C4-2B (cell line): ENCODE measurements around the gene PGLYRP3.

Experiments used
- H3K27ac ChIP-seq: fragments of 450-650 bp; 2 replicates; pipeline ENCODE4 v1.5.1; 2017
- ZFX ChIP-seq: fragments of 450-650 bp; IDR thresholded peaks from 2 replicates; pipeline ENCODE4 v1.6.1; 2017
- TF ChIP-seq, protein P1 (sequence below): fragments of 450-650 bp; conservative IDR thresholded peaks from 2 replicates; pipeline ENCODE4 v1.5.1; 2017; ENCODE audit warnings: mild to moderate bottlenecking

Gene PGLYRP3

GRCh38 chr1:153357853-153358690 is 45.3 kb upstream of the PGLYRP3 start, which contains the start of gene S100A9:
S100A9 (plus strand) TSS chr1:153357854; CDS start chr1:153358284, 430 bp downstream.
- TF ChIP-seq, protein P1, sequence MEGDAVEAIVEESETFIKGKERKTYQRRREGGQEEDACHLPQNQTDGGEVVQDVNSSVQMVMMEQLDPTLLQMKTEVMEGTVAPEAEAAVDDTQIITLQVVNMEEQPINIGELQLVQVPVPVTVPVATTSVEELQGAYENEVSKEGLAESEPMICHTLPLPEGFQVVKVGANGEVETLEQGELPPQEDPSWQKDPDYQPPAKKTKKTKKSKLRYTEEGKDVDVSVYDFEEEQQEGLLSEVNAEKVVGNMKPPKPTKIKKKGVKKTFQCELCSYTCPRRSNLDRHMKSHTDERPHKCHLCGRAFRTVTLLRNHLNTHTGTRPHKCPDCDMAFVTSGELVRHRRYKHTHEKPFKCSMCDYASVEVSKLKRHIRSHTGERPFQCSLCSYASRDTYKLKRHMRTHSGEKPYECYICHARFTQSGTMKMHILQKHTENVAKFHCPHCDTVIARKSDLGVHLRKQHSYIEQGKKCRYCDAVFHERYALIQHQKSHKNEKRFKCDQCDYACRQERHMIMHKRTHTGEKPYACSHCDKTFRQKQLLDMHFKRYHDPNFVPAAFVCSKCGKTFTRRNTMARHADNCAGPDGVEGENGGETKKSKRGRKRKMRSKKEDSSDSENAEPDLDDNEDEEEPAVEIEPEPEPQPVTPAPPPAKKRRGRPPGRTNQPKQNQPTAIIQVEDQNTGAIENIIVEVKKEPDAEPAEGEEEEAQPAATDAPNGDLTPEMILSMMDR, result no peak
- no peak for TF ChIP-seq ZFX
- no peak within 1 kb of the TSS; the same call in 1 of the 2 replicates for H3K27ac ChIP-seq

DNA sequence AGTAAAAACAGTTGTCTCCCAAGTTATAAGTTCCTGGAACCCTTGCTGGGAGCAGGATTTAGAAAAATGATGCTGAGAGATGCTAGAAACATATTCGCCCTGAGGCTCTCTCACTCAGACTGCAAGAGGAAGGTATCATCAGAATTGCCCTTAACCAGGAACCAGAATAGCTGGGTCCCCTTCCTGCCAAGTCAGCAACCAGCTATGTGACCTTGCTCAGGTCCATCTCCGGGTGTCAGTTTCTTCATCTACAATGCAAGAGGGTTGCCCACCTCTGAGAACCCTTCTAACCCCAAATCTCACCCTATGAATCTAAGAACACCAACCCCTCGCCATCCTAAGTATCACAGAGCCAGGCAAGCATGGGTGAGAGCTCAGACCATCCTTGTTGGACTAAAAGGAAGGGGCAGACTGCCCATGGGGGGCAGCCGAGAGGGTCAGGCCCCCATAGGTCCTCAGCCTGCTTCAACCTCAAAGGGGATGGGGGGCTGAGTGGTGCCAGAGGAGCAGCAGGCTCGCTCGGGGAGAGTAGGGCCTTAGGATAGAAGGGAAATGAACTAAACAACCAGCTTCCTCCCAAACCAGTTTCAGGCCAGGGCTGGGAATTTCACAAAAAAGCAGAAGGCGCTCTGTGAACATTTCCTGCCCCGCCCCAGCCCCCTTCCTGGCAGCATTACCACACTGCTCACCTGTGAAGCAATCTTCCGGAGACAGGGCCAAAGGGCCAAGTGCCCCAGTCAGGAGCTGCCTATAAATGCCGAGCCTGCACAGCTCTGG is 44.5 kb upstream of the PGLYRP3 start:
- H3K27ac ChIP-seq, result no peak overlapping the region; the same call in 1 of the 2 replicates
- no peak for TF ChIP-seq ZFX
- TF ChIP-seq, protein P1, result no peak

DNA sequence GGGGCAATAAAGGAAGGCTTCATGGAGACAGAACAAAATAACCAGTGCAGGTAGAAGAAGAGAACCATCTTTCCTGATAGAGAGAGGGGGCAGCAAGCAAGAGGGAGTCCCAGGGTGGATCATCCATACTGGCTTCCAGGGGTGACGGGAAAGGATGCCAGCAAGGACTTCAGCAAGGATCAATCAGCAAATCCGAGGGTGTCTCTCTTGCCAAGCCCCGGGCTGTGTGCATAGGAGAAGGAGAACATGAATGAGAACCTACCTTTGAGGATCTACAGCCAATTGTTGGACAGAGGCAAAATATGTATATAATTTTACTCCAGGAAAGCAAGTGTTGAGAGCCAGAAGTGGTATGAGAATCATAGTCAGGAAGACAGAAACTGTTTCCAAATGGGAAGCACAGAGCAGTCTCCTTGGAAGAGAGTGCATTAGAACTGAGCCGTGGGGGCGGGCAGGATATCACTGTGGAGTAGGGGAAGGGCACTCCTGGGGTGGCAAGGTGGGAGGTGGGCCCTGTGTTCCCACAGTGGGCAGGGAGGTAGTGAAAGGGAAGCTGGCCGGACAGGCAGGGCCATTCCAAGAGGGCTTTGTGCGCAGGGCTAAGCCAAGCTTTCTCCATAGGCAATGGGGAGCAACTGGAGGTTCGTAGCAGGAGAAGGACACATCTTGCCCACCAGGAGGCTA is 43.8 kb upstream of the PGLYRP3 start:
- TF ChIP-seq, protein P1, result no peak
- no peak for TF ChIP-seq ZFX
- H3K27ac ChIP-seq, result no peak overlapping the region

- TF ChIP-seq, protein P1, result peak; percentile 86
- no peak for TF ChIP-seq ZFX
- no peak overlapping the region for H3K27ac ChIP-seq
Observed at GRCh38 chr1:153355445-153356071, 42.8 kb upstream of the PGLYRP3 start.

- TF ChIP-seq ZFX, result no peak
- H3K27ac ChIP-seq, result no peak overlapping the region
Observed at GRCh38 chr1:153354515-153355193, 41.9 kb upstream of the PGLYRP3 start.

DNA sequence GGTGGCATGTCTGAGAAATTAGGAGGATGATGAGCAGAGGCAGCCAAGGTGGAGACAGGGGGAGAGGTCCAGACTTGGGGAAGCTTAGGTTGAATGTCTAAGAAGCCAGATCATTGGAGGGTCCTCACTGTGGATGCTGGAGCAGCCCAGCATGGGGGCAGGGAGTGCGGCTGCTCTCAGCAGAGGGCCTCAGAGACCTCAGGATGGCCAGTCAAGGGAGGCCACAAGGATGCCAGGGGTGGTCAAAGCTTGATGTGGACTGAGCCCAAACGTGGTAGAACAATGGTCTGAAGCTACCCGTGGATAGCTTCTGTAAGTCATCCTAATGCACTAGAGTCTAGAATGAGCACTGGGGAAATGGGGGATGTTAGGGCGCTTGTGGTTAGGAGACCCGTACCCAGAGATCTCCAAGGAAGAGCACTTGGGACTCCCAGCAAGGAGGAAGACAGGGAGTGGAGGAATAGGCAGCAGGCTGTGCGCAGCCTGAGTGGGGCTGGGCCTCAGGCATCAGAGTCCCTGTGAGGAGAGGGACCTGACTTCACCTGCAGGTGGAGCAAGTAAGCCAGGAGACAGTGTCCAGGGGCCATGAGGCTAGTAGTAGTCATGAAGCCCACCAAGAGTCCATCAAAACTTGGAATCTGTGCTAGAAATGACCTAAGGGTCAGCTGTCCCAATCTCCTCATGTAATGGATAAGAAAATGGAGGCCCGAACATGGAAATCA is 40.6 kb upstream of the PGLYRP3 start:
- no peak overlapping the region for H3K27ac ChIP-seq
- no peak for TF ChIP-seq ZFX
- TF ChIP-seq, protein P1, result peak; percentile 26
